Spleen (tissue), 11 donors: ENCODE data around the gene PEAR1. TPM values are rescaled to one million over a fixed set of nuclear protein-coding genes. Genes with fewer than 3 reads are reported as not detected.

ENCODE experiments used
- DNase-seq: peaks from one replicate; pipeline ENCODE4 v3.0.0-alpha.2; 2020
- H3K27ac ChIP-seq, 8 donors: fragments of 200-600 bp; sonication (generic) in 7 of 8; 1 replicate in 4 of 8; 2 replicates in 4 of 8; pipeline versions ENCODE4 v1.5.0 to v1.8.0; 2016 to 2021; ENCODE audit warnings: inconsistent platforms in 4 of 8, mild to moderate bottlenecking in 4 of 8, moderate library complexity in 1 of 8
- H3K27me3 ChIP-seq, 7 donors: fragments of 200-600 bp; sonication (generic) in 6 of 7; replicated peaks in 1 of 7; 1 replicate in 4 of 7; 2 replicates in 3 of 7; pipeline versions ENCODE4 v1.5.0 to v1.8.0; 2016 to 2021; ENCODE audit warnings: inconsistent platforms in 3 of 7, mild to moderate bottlenecking in 1 of 7
- H3K36me3 ChIP-seq, 6 donors: fragments of 200-600 bp; sonication (generic) in 5 of 6; 1 replicate in 4 of 6; 2 replicates in 2 of 6; pipeline versions ENCODE4 v1.5.0 to v1.8.0; 2016 to 2021; ENCODE audit warnings: inconsistent platforms in 2 of 6
- H3K4me1 ChIP-seq, 6 donors: fragments of 200-600 bp; sonication (generic) in 5 of 6; 1 replicate in 3 of 6; 2 replicates in 3 of 6; pipeline versions ENCODE4 v1.5.0 to v1.8.0; 2016 to 2021; ENCODE audit warnings: inconsistent platforms in 3 of 6
- H3K4me3 ChIP-seq, 8 donors: fragments of 200-600 bp; sonication (generic) in 7 of 8; 1 replicate in 4 of 8; 2 replicates in 4 of 8; pipeline versions ENCODE4 v1.5.0 to v1.8.0; 2016 to 2021; ENCODE audit warnings: inconsistent platforms in 4 of 8, mild to moderate bottlenecking in 4 of 8, moderate library complexity in 2 of 8
- H3K9me3 ChIP-seq, 8 donors: fragments of 200-600 bp; sonication (generic) in 7 of 8; 1 replicate in 4 of 8; 2 replicates in 4 of 8; pipeline versions ENCODE4 v1.5.0 to v1.8.0; 2016 to 2021; ENCODE audit warnings: inconsistent platforms in 4 of 8
- CTCF ChIP-seq, 11 experiments: fragments of 200-600 bp in 7 of 11; fragments of 450-650 bp in 4 of 11; sonication (generic) in 4 of 11; IDR thresholded peaks in 8 of 11; conservative IDR thresholded peaks in 3 of 11; 1 replicate in 7 of 11; 2 replicates in 4 of 11; pipeline versions ENCODE4 v1.4.0 to v1.8.0; 2016 to 2021; ENCODE audit warnings: antibody characterized with exemption in 11 of 11, inconsistent platforms in 4 of 11, mild to moderate bottlenecking in 1 of 11
- POLR2A ChIP-seq, 3 donors: fragments of 450-650 bp; IDR thresholded peaks; one replicate each; pipeline ENCODE4 v1.5.1; 2017; ENCODE audit warnings: antibody characterized with exemption in 3 of 3, mild to moderate bottlenecking in 1 of 3
- POLR2AphosphoS5 ChIP-seq, 3 donors: sonication (generic); formaldehyde crosslinking; IDR thresholded peaks; one replicate each; pipeline ENCODE4 v1.5.1; 2017; ENCODE audit warnings: antibody characterized with exemption in 3 of 3
- WGBS, 5 donors: extraction: QIAGEN DNeasy Blood & Tissue Kit in 3 of 5; methylation state at CpG; one replicate each; pipeline versions ENCODE4 v1.1.5 to v1.1.7; 2013 to 2018; 5-methylcytosine and 5-hydroxymethylcytosine counted together
- intact Hi-C: fragments of 100-400 bp; cut with DNase I; formaldehyde crosslinking; loops from one replicate; pipeline ENCODE4 v1.15.0; 2023; ENCODE audit warnings: low total_unique reads
- polyA plus RNA-seq, 3 donors: library from polyadenylated mRNA; stranded (reverse); fragments of 200-250 nt; gene quantifications; one replicate each; pipeline ENCODE4 v1.2.1, GENCODE V29; 2013
- total RNA-seq, 7 donors: library from RNA; depleted of rRNA in 3 of 7; stranded (reverse); fragments of >200 nt in 3 of 7; fragmentation: NEBNext Ultra II Directional in 4 of 7; extraction: Animal tissue kit (Norgen Biotek cat#: 25700) in 4 of 7; gene quantifications; one replicate each; pipeline versions ENCODE4 v1.1.0 to v1.2.1, GENCODE V29; 2016 to 2021
- donor health status: healthy with polysubstance abuse.
- donor health status: DM: no; HTN: no; CAD: no; lungs with moderate emphysema.
- donor health status: DM: no; HTN: no; CAD: no.
- donor health status: Bipolar disorder and iron deficiency.
- donor health status: healthy.
- donor health status: DM: no; HTN: no; CAD: no.
- donor health status: DM: yes; HTN: yes; CAD: no.

Gene PEAR1
- total and polyA plus RNA-seq, 10 donors = 1.4 to 28.3 (median 20.2) TPM

DNA sequence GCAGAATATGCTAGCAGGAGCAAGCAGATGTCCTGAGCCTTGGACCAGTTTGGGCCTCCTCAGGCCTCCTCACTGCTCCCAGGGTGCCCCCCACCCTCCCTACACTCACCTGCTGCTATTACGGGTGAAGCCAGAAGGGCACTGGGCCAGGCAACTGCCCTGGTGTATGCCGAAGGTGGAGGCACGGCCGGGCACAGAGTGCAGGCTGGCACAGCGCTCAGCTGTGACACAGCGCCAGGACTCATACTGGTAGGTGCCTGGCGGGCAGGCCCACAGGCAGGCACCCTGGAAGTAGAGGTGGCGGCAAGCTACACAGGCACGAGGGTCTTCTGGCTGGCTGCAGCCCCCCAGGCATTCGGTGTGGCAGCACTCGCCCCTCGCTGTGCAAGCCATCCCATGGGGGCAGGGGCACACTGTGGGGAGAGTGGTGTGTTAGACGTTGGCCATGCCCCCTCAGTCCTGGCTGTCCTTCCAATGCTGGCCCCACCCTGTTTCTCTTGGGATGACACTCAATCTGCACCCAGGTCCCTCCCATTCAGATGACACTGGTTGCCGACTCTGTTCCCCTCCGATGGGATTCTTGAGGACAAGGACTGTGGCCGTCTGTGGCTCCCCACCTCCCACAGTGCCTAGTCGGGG, 41.6 kb upstream of the PEAR1 start:
- no peaks in the 10 kb centered on the region for H3K9me3 ChIP-seq
- 82 to 84% (median 83%) methylated on average over 13 to 17 of the region's 17 CpGs for WGBS, 5 donors
- H3K27me3 ChIP-seq = peaks cover 0 to 65% (median 12%) of the 10 kb centered on the region in 7 donors
- no peak for TF ChIP-seq POLR2A (IDR thresholded peaks at IDR 0.05)
- TF ChIP-seq CTCF (IDR thresholded peaks at IDR 0.05 in 8 of 11, conservative IDR thresholded peaks at IDR 0.05 in 3 of 11) = no peak
- TF ChIP-seq POLR2AphosphoS5 (IDR thresholded peaks at IDR 0.05) = no peak
- H3K36me3 ChIP-seq = no peaks in the 10 kb centered on the region
- no peak for DNase-seq
- peaks cover 0 to 14% (median 8%) of the 10 kb centered on the region in 6 donors for H3K4me1 ChIP-seq
- intact Hi-C loops = loop anchor here (10.0 kb wide), 1 partner anchor 47 kb away; no protein-coding TSS in a partner anchor
- H3K27ac ChIP-seq = no peak overlapping the region
- H3K4me3 ChIP-seq = no peak overlapping the region

- whole genome bisulfite sequencing, 5 donors = 57 to 74% (median 66%) methylated on average over 7 to 9 of the region's 9 CpGs
- peaks cover 0 to 64% (median 12%) of the 10 kb centered on the region in 7 donors for H3K27me3 ChIP-seq
- TF ChIP-seq CTCF (IDR thresholded peaks at IDR 0.05 in 8 of 11, conservative IDR thresholded peaks at IDR 0.05 in 3 of 11) = no peak
- TF ChIP-seq POLR2AphosphoS5 (IDR thresholded peaks at IDR 0.05) = no peak
- TF ChIP-seq POLR2A (IDR thresholded peaks at IDR 0.05) = no peak
Measured at GRCh38 chr1:156852418-156852874, 41.1 kb upstream of the PEAR1 start.

GRCh38 chr1:156853761-156854160, 39.8 kb upstream of the PEAR1 start:
- H3K27ac ChIP-seq = no peak overlapping the region
- H3K4me1 ChIP-seq = peaks cover 0 to 10% (median 5%) of the 10 kb centered on the region in 6 donors
- peaks cover under 1 to 64% (median 15%) of the 10 kb centered on the region in 7 donors for H3K27me3 ChIP-seq
- no peak overlapping the region for H3K4me3 ChIP-seq
- no peaks in the 10 kb centered on the region for H3K9me3 ChIP-seq
- intact Hi-C loops = loop anchor here (10.0 kb wide), 1 partner anchor 49 kb away; no protein-coding TSS in a partner anchor
- no peaks in the 10 kb centered on the region for H3K36me3 ChIP-seq
- DNase-seq = peak; percentile 62
- WGBS, 5 donors = 90 to 95% (median 92%) methylated on average over 19 of the region's 19 CpGs
- TF ChIP-seq CTCF (IDR thresholded peaks at IDR 0.05 in 8 of 11, conservative IDR thresholded peaks at IDR 0.05 in 3 of 11) = no peak
- no peak for TF ChIP-seq POLR2AphosphoS5 (IDR thresholded peaks at IDR 0.05)
- no peak for TF ChIP-seq POLR2A (IDR thresholded peaks at IDR 0.05)

More at GRCh38 chr1:156852418-156852874, 41.1 kb upstream of the PEAR1 start:
- intact Hi-C loops = loop anchor here (10.0 kb wide), 1 partner anchor 48 kb away; no protein-coding TSS in a partner anchor
- Histone ChIP-seq H3K4me1 (peaks cover 0 to 14% (median 8%) of the 10 kb centered on the region in 6 donors), H3K27ac (no peak overlapping the region), H3K9me3 (no peaks in the 10 kb centered on the region), H3K4me3 (no peak overlapping the region), H3K36me3 (no peaks in the 10 kb centered on the region)
- DNase-seq = no peak

DNA sequence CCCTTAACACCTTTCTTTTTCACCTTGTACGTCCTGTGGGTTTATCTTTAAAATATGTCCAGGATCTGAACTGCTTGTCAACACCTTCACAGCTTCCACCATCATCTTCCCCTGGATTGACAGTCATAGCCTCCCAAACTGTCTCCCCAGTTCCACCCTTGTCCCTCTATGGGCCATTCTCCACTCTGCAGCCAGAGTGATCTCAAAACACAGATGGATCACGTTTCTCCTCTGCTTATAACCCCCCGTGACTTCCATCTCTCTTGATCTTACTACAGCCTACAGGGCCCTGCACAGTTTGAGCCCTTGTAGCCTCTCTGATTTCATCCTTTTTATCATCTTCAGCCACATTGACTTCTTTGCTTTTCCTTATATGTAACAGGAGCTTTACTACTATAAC, 38.9 kb upstream of the PEAR1 start:
- Histone ChIP-seq H3K27ac (no peak overlapping the region), H3K4me3 (no peak overlapping the region), H3K27me3 (peaks cover 3 to 64% (median 14%) of the 10 kb centered on the region in 7 donors), H3K9me3 (no peaks in the 10 kb centered on the region), H3K36me3 (no peaks in the 10 kb centered on the region), H3K4me1 (peaks cover 4 to 14% (median 9%) of the 10 kb centered on the region in 6 donors)
- DNase-seq = no peak
- 35 to 72% (median 69%) methylated on average over 3 of the region's 3 CpGs for WGBS, 5 donors
- TF ChIP-seq POLR2A (IDR thresholded peaks at IDR 0.05) (no peak), POLR2AphosphoS5 (IDR thresholded peaks at IDR 0.05) (no peak), CTCF (IDR thresholded peaks at IDR 0.05 in 8 of 11, conservative IDR thresholded peaks at IDR 0.05 in 3 of 11) (no peak)
- intact Hi-C loops = loop anchor here (10.0 kb wide), 1 partner anchor 50 kb away; no protein-coding TSS in a partner anchor
